PFSK-1 (cell line): ENCODE measurements around the gene EGLN3.

Experiments
- FOXP2 ChIP-seq: optimal IDR thresholded peaks from 2 replicates; pipeline ENCODE3; 2011; ENCODE audit warnings: borderline replicate concordance, control low read depth, inconsistent platforms; ENCODE audit not compliant: insufficient read depth; ENCODE audit errors: extremely low read length, extremely low read depth
- POLR2AphosphoS5 ChIP-seq: IDR thresholded peaks from 2 replicates; pipeline ENCODE4 v1.6.1; 2012; ENCODE audit warnings: low read depth, mild to moderate bottlenecking, control low read depth, low read length, moderate library complexity
- REST ChIP-seq, 2 experiments: IDR thresholded peaks; 2 replicates each; pipeline versions ENCODE4 v1.6.1 to v1.8.0; 2011 to 2012; ENCODE audit warnings: low read depth in 2 of 2, low read length in 2 of 2, control low read depth in 1 of 2, inconsistent platforms in 1 of 2, mild to moderate bottlenecking in 1 of 2, moderate library complexity in 1 of 2; ENCODE audit not compliant: insufficient read depth in 1 of 2
- SIN3A ChIP-seq: IDR thresholded peaks from 2 replicates; pipeline ENCODE4 v1.6.1; 2012; ENCODE audit warnings: mild to moderate bottlenecking, low read length, moderate library complexity, borderline replicate concordance; ENCODE audit not compliant: insufficient read depth
- TAF1 ChIP-seq: IDR thresholded peaks from 2 replicates; pipeline ENCODE4 v1.6.1; 2012; ENCODE audit warnings: low read length, control low read depth, borderline replicate concordance; ENCODE audit not compliant: insufficient read depth

EGLN3 gene

GRCh38 chr14:33956640-33957039, 5.8 kb upstream of the EGLN3 start:
- no peak for TF ChIP-seq FOXP2
- TF ChIP-seq SIN3A: no peak

GRCh38 chr14:33954016-33954598, 3.2 kb upstream of the EGLN3 start:
- TF ChIP-seq POLR2AphosphoS5 (no peak), REST (IDR thresholded peaks at IDR 0.05; ENCODE audit: insufficient read depth in 1 of 2, low read depth in 2 of 2, low read length in 2 of 2) (no peak), FOXP2 (no peak), SIN3A (no peak), TAF1 (no peak)

- no peak for TF ChIP-seq REST (IDR thresholded peaks at IDR 0.05; ENCODE audit: insufficient read depth in 1 of 2, low read depth in 2 of 2, low read length in 2 of 2)
- TF ChIP-seq TAF1: no peak
- no peak for TF ChIP-seq SIN3A
- no peak for TF ChIP-seq FOXP2
- TF ChIP-seq POLR2AphosphoS5: no peak
These were observed 1.7 kb upstream of the EGLN3 start for GRCh38 chr14:33952541-33952940.

GRCh38 chr14:33951183-33951840, 438 bp upstream of the EGLN3 start:
- TF ChIP-seq REST (IDR thresholded peaks at IDR 0.05; ENCODE audit: insufficient read depth in 1 of 2, low read depth in 2 of 2, low read length in 2 of 2): no peak
- no peak for TF ChIP-seq SIN3A
- no peak for TF ChIP-seq TAF1
- TF ChIP-seq POLR2AphosphoS5: no peak
- TF ChIP-seq FOXP2: no peak

- TF ChIP-seq TAF1 (no peak), REST (IDR thresholded peaks at IDR 0.05; ENCODE audit: insufficient read depth in 1 of 2, low read depth in 2 of 2, low read length in 2 of 2) (no peak), SIN3A (no peak), FOXP2 (no peak), POLR2AphosphoS5 (no peak)
These were observed 1.4 kb downstream of the EGLN3 start for GRCh38 chr14:33949411-33949893.
